GM18508 (cell line): ENCODE measurements around the gene TRAPPC6A.
"Not testable (repeated sequence)": the region's sequence is repeated elsewhere in the genome, so short reads cannot be mapped to it uniquely, and the experiment has no call there.

Source experiments
- ATAC-seq: cut with Tn5 transposase; IDR thresholded peaks from one replicate; pipeline ENCODE4 v1.9.1; 2021; ENCODE audit warnings: moderate number of reproducible peaks; ENCODE audit not compliant: insufficient read depth, unreplicated experiment

TRAPPC6A gene

DNA sequence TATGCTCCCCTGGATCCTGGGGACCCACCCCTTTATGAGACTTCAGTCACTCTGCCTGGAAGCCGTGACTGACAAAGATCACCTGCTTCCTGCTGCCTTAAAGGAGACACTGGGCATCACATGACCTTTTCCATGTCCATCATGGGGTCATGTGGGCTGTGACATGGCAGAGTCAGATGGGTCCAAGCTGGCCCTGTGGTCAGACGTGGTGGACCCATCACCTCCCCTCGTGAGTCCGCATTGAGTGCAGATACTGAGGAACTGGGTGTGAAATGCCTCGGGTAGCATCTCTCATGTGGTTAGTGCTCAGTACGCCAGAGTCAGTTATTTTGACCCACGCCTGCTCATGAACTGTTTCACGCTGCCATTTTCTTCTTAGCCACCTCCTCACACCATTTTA is 44.4 kb downstream of the TRAPPC6A start:
- ATAC-seq: no peak

DNA sequence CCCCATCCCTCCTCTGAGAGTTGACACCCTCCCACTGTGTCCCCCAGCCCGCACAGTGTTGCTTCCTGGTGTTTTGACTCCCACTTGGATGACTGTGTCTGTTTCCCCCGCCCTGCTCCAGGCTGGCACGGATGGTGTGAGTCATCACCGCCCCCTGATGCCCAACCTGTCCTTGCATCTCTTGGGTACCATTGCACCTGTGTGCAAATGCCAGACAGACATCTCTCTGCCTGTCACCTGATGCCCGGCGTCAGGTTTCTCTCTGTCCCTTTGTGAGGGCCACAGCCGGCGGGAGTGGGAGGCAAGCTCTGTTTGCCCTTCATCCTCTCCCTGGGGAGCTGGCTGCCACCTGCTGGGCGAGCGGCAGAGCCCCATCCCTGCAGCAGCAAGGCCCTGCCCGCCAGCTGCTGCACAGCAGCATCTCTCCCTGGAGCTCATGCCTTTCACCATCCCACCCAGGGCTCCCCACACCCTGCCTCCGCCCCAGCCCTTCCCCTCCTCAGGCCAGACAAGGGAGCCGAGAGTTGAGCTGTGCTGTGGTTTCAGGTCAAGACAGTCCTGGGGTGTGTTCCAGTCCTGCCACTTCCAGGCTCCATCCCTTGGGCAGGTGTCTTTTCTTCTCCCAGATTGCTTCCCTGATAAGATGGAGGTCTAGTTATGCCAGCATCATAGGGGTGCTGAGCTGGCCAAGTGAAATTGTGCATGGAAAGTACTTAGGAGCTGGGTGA is 47.0 kb downstream of the TRAPPC6A start:
- no peak for ATAC-seq

DNA sequence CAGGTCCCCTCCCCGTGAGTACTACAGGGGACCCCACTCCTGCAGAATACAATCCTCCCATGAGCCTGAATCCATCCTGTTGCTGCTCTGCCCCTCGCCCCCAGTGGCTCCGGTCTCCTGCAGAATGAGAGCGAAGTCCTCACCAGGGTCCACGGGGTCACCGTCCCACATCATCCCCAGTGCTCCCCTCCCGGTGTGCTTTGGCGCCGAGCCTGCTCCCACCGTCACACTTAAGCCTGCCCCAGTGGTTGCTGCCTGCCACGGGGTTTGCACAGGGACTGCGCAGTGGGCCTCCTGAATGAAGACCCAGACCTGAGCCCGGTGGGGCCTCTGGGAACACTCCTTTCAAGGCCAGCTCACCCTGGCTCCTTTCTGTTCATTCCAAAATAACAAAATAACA is 47.8 kb downstream of the TRAPPC6A start:
- no peak for ATAC-seq

- ATAC-seq: no peak
Measured at GRCh38 chr19:45128806-45129205, 49.2 kb downstream of the TRAPPC6A start.

GRCh38 chr19:45128146-45128545 is 49.9 kb downstream of the TRAPPC6A start:
- no peak for ATAC-seq

DNA sequence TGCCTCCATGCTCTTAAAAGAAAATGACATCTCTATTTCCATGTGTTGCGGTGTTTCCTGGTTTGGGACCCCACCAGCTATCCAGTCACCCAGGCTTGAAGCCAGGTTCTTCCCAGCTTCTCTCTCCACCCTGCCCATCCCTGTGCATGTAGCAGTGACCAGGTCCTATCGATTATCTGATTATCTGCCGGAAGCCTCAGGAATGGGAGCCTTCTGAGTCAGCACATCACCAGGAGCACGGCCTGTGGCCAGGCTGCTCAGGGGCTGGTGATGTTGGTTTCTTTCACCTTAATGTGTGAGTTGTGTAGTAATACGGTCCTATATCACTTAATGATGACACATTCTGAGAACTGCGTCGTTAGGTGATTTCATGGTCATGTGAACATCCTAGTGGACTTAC is 51.4 kb downstream of the TRAPPC6A start:
- no peak for ATAC-seq

GRCh38 chr19:45125975-45126493 is 52.0 kb downstream of the TRAPPC6A start:
- ATAC-seq: no peak

DNA sequence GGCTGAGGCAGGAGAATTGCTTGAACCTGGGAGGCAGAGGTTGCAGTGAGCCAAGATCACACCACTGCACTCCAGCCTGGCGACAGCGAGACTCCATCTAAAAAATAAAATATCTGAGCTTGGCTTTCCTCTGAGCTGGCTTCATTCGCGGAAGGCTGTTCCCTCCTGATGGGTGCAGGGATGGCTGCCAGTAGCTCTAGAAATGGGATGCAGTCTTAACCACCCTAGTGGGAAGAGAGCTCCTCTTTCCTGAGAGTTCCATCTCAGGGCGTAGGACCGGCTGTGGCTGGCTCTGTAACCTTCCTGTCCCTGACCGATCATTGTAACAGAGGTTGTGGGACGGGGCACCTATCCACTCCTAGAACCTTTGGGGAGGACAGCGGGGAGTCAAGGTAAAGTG is 52.7 kb downstream of the TRAPPC6A start:
- ATAC-seq: no peak

- ATAC-seq: no peak
Measured at GRCh38 chr19:45124021-45124420, 54.0 kb downstream of the TRAPPC6A start.

DNA sequence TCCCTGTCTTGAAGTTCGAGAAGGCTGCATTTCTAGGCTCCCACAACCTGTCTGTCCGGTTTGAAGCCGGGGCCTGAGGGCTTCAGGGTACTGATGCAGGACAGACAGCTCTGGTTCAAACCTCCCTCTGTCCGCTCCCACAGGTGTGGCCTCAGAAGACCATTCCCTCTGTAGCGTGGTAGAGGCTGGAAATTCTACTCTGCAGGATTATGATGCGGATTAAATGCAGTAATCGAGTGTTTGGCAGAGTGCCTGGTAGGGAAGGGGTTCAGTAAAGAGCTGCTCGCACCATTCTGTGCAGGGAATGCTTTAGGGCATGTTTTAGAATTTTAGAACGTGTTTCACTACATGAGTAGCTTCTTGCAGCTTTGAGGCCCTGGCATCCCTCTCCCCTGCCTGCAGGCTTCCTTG is 54.6 kb downstream of the TRAPPC6A start:
- no peak for ATAC-seq

DNA sequence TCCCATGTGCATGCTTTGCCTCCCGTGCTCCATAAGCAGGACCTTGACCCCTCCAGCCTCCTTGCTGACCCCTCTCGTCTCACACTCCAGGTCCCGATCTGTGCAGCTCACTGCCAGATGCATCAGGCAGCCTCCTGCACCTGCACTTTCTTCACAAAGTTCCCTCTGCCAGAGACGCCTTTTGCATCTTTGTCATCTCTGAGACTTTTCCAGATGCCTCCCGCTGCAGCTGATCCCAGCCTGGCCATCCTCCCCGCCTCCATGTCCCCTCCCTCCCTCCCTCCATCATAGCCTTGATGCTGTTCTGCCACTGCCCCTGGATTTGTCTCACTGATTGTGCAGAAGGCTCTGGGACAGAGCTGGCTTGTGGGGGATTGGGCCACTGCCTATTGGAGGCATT is 55.2 kb downstream of the TRAPPC6A start:
- ATAC-seq: no peak

DNA sequence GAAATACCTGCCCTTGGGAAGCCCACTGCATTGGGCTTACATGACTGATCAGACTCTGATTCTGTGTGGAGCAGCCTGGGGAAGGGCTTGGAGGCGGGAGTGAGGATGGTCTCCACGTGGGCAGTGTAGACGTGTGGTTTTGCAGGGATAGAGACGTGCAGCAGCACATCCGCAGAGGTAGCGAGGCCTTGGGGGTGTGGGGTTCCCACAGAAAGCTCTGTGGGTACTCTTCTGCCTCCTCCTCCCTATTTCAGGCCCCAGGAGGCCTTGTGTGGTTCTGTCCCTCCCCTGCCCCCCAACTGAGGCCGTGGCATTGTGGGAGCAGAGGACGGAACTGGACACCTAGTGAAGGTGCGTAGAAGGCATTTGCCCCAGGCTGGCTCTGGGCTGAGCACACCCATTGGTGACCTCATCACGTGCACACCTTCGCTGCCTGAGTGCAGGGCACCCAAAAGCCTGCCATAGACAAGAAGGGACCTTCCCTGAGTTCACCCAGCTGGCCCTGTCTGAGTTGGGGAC is 56.2 kb downstream of the TRAPPC6A start:
- no peak for ATAC-seq

GRCh38 chr19:45119582-45119981 is 58.5 kb downstream of the TRAPPC6A start:
- ATAC-seq: no peak

GRCh38 chr19:45118591-45119355 is 59.3 kb downstream of the TRAPPC6A start:
- ATAC-seq: not testable (repeated sequence)

- ATAC-seq: no peak
Measured at GRCh38 chr19:45118106-45118505, 59.9 kb downstream of the TRAPPC6A start.

DNA sequence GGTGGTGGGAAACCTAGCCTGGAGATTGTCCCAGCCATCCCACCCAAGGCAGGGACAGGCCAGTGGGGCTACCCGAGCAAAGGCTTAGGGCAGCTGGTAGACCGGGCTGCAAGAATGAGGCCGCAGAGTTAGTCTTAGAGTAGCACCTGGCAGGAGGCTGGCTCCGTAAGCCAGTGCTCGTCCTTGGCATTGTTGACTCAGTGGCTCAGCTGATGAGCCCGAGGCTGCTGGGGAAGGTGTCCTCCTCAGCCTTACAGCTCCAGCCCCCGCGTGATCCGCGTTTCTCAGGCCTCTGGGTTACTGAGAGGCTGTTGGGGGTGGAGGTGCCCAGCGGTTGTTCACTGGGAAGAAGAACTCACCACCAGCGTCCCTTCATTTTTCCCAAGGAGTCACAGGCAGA is 60.4 kb downstream of the TRAPPC6A start:
- ATAC-seq: no peak

DNA sequence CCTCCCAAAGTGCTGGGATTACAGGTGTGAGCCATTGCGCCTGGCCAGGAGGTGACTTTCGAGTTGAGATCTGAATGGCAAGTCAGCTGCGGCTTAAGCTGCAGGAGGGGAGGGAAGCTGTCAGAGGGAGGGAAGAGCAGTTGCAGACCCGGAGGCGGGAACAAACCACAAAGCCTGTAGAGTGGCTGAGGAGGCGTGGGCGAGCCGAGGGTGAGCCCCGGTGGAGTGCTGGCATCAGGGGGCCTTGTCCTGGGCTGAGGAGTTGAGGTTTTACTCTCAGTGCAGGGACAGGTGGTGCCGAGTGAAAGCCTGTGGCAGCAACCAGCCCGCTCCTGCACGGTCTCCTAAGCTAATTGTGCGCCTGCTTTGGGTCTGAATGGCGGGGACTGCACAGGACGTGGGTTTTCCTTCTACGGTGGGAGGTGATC is 60.9 kb downstream of the TRAPPC6A start:
- no peak for ATAC-seq

GRCh38 chr19:45115809-45116615 is 62.0 kb downstream of the TRAPPC6A start:
- no peak for ATAC-seq

- no peak for ATAC-seq
Measured at GRCh38 chr19:45114116-45114515, 63.9 kb downstream of the TRAPPC6A start.

DNA sequence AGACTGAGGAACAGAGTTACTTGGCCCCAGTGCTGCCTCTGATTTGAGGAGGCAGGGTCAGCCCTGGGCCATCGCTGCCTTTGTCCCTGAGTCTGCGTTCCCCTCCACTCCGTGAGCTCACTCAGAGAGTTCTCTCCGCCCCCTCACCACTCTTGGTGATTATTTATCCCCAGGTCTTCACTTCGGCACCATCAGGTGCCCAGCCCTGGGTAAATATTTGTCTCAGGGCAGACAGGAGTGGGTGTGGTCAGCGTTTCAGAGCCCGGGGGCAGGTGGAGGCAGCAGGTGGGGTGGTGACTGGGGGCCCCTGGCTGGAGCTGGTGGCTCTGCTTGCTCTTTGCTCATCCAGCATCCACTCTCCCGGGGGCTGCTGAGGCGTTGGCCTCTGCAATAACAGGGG is 64.4 kb downstream of the TRAPPC6A start:
- ATAC-seq: no peak
